ENCODE results near the gene TXNRD1.

TXNRD1 gene

DNA sequence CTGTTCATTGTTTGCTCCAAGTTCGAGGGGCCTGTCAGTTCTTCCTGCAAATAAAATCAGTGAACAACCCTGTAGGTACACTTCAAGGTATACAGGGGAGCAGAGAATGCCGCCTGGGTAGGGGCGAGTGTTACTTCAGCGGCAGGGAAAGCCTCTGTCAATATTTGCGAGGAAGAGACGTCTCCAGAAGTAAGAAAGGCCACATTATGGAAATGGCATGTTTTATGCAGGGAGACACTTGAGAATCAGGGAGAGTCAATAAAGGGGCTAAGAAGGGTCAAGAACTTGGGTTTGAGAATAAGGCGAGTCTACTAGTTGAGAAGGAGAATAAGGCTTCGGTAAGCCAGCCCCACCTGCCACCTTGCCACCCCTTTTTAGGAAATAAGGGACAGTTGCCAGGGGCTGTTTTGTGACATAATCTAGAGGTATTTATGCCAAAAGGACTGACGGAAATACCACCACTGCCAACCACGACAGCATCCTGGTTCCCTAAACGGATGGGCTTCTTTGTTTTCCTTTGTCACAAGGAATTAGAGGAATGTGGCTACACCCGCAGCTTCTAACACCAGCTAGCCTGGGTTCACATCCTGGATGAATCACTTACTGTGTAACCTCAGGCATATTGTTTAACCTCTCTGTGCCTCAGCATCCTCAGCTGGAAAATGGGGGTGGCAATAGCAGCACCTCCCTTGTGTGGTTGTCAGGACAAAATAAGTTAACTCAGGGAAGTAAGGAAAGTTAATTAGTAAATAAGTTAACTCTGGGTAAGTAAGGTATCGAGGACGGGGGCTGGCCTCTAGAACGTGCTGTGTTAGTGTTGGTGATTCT lies 155.7 kb downstream of the TXNRD1 start:
- TF ChIP-seq CTCF (IDR thresholded peaks at IDR 0.05; ENCODE audit: low read depth, low read length, missing control alignments) = no peak
- no peak overlapping the region for H3K4me3 ChIP-seq (ENCODE audit: low read depth, low read length)
- no peak for DNase-seq (ENCODE audit: low read depth)

DNA sequence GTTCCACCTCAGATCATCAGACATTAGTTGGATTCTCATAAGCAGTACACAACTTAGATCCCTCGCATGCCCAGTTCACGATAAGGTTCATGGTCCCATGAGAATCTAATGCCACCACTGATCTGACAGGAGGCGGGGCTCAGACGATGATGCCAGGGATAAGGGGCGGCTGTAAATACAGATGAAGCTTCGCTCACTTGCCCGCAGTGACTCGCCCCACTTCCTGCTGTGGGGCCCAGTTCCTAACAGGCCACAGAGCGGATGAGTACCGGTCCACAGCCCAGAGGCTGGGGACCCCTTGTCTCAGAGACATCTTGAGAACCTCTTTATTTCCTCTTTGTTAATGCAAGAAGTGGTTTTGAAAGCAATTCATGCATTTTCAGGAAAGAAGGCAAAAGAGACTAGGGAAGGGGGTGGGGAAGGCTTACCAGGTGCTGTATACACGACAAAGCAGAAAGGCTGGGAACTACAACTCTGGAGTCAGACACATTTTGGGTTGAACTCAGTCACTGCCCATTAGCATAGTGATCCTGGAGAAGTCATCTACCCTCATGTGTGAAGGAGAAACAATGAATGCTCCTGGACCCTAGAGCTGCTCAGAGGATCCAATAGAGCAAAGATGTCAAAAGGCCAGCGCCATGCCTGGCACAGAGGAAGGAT lies 156.6 kb downstream of the TXNRD1 start:
- no peak overlapping the region for H3K4me3 ChIP-seq (ENCODE audit: low read depth, low read length)
- no peak for TF ChIP-seq CTCF (IDR thresholded peaks at IDR 0.05; ENCODE audit: low read depth, low read length, missing control alignments)
- DNase-seq (ENCODE audit: low read depth) = no peak

GRCh38 chr12:104372721-104373335 lies 157.2 kb downstream of the TXNRD1 start:
- TF ChIP-seq CTCF (IDR thresholded peaks at IDR 0.05; ENCODE audit: low read depth, low read length, missing control alignments) = no peak
- H3K4me3 ChIP-seq (ENCODE audit: low read depth, low read length) = no peak overlapping the region
- DNase-seq (ENCODE audit: low read depth) = no peak

GRCh38 chr12:104374071-104374470 lies 158.5 kb downstream of the TXNRD1 start:
- TF ChIP-seq CTCF (IDR thresholded peaks at IDR 0.05; ENCODE audit: low read depth, low read length, missing control alignments) = no peak
- H3K4me3 ChIP-seq (ENCODE audit: low read depth, low read length) = no peak overlapping the region
- no peak for DNase-seq (ENCODE audit: low read depth)

DNA sequence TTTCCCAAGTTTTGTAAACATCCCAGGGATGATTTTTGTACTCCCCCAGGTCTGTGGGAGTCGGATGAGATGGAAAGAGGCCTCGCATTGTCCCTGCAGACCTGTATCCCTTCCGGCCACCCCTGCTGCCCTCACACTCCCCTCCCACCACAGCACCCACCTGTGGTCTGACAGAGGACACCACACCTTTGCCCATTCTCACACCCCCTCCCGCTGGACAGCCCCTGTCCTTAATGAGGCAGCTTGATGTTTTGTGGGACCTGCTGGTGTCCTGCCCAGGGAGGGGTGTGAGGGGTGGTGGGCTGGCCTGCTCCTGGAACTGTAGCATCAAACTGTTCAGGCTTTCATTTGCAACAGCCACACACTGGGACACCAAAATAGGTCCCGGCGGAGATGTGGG lies 159.2 kb downstream of the TXNRD1 start:
- H3K4me3 ChIP-seq (ENCODE audit: low read depth, low read length) = no peak overlapping the region
- no peak for TF ChIP-seq CTCF (IDR thresholded peaks at IDR 0.05; ENCODE audit: low read depth, low read length, missing control alignments)
- DNase-seq (ENCODE audit: low read depth) = no peak

DNA sequence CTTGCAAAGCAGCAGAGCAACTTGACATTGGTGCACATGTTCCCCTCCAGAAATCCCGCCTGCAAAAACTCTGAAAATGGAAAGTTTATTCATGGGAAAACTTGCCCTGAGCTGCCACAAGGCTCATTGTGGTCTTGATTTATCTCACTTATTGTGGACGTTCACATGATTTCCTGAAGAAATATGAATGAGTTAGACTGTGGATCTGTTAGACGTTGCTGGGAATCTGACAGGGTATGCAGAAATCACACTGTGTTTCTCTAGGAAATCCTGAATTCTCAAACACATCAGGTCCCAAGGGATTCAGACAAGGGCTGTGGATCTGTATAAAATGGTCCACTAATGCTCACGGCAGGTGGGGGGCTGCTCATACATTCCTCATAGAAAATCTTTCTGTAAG lies 160.2 kb downstream of the TXNRD1 start:
- DNase-seq (ENCODE audit: low read depth) = no peak
- no peak overlapping the region for H3K4me3 ChIP-seq (ENCODE audit: low read depth, low read length)
- no peak for TF ChIP-seq CTCF (IDR thresholded peaks at IDR 0.05; ENCODE audit: low read depth, low read length, missing control alignments)
